GM19438 (cell line): ENCODE results near the gene STARD3.
"Not testable (repeated sequence)": the region's sequence is repeated elsewhere in the genome, so short reads cannot be mapped to it uniquely, and the experiment has no call there.

Experiments used
- ATAC-seq: cut with Tn5 transposase; IDR thresholded peaks from one replicate; pipeline ENCODE4 v1.9.1; 2021; ENCODE audit warnings: low read depth; ENCODE audit not compliant: unreplicated experiment

Gene STARD3

GRCh38 chr17:39706383-39706782 is 69.4 kb downstream of the STARD3 start:
- ATAC-seq: no peak

- no peak for ATAC-seq
Measured at GRCh38 chr17:39706921-39707337, 70.0 kb downstream of the STARD3 start.

GRCh38 chr17:39709319-39709997 is 72.5 kb downstream of the STARD3 start:
- no peak for ATAC-seq

GRCh38 chr17:39709998-39710964 is 73.3 kb downstream of the STARD3 start:
- no peak for ATAC-seq

- ATAC-seq: not testable (repeated sequence)
Measured at GRCh38 chr17:39711071-39711470, 74.1 kb downstream of the STARD3 start.

- ATAC-seq: no peak
Measured at GRCh38 chr17:39711851-39712250, 74.9 kb downstream of the STARD3 start.
